AG09319 (cell line): ENCODE measurements around the gene GPRC6A.

Experiments
- DNase-seq: peaks from one replicate; pipeline ENCODE4 v3.0.0-alpha.2; 2010; ENCODE audit warnings: low read depth; ENCODE audit errors: extremely low read depth
- CTCF ChIP-seq: IDR thresholded peaks from 2 replicates; pipeline ENCODE4 v1.5.1; 2011; ENCODE audit warnings: low read depth, mild to moderate bottlenecking, inconsistent platforms, low read length, moderate library complexity

Gene GPRC6A, protein sequence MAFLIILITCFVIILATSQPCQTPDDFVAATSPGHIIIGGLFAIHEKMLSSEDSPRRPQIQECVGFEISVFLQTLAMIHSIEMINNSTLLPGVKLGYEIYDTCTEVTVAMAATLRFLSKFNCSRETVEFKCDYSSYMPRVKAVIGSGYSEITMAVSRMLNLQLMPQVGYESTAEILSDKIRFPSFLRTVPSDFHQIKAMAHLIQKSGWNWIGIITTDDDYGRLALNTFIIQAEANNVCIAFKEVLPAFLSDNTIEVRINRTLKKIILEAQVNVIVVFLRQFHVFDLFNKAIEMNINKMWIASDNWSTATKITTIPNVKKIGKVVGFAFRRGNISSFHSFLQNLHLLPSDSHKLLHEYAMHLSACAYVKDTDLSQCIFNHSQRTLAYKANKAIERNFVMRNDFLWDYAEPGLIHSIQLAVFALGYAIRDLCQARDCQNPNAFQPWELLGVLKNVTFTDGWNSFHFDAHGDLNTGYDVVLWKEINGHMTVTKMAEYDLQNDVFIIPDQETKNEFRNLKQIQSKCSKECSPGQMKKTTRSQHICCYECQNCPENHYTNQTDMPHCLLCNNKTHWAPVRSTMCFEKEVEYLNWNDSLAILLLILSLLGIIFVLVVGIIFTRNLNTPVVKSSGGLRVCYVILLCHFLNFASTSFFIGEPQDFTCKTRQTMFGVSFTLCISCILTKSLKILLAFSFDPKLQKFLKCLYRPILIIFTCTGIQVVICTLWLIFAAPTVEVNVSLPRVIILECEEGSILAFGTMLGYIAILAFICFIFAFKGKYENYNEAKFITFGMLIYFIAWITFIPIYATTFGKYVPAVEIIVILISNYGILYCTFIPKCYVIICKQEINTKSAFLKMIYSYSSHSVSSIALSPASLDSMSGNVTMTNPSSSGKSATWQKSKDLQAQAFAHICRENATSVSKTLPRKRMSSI

GRCh38 chr6:116828983-116829382 lies at the start of gene GPRC6A:
Gene GPRC6A (minus strand): TSS chr6:116829083. CDS start chr6:116829013, 70 bp downstream.
- no peak for TF ChIP-seq CTCF
- no peak for DNase-seq

DNA sequence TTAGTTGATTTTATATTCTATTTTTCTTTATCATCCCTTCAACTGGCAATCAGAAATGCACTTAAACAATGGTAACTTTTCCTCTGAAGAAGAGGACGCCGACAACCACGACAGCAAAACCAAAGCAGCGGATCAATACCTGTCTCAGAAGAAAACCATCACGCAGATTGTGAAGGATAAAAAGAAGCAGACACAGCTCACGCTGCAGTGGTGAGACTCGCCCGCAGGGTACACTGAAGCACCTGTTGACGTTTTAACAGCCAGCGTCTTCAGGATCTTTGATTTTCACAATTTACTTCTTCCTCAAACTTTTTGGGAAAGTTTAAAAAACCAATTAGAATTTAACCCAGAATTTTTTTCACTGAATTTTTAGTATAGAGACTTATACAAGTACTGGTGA lies 48.9 kb upstream of the GPRC6A start:
- no peak for TF ChIP-seq CTCF
- DNase-seq = no peak

DNA sequence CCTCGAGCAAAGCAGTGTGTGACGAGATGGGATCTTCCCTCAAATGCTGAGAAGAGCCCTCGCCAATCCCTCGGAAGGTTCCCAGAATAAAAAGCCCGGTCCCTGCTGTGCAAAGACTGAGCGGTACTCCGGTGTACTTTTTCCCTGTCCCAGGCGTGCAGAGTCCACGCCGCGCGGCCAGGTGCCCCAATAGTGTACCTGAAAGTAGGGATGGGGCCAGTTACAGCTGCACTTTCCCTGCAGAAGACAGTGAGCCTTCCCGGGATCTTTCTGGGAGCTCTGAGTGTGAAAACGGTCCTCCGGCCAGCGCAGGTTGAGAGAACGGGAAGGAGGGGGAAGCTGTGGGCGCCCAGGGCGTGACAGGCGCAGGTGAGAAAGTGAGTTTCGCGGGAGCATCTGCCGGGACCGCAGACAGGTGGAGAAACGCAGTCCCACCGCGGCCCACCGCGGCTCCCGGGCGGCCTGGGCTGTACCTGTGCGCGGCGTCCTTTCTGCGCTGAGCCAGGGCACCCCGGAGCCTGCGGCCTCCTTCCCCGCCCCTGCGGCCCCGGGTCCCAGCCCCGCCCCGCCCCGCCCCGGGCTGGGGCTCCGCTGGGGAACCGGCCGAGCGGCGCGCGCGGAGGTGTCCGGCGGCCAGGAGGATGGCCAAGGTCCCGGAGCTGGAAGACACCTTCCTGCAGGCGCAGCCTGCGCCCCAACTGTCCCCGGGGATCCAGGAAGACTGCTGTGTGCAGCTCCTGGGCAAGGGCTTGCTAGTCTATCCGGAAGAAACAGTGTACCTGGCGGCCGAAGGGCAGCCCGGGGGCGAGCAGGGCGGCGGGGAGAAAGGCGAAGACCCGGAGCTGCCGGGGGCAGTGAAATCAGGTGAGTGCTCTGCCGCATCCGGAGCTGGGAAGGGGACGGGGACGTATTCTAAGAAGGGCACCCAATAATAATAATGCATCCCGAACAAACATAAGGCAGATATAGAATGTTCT lies 48.0 kb upstream of the GPRC6A start, which contains the start of gene RFX6:
Gene RFX6, plus strand, starts transcription at position 608 of the 977 bp plus-strand sequence. Its CDS starts 34 bp downstream, at position 642.
- no peak for TF ChIP-seq CTCF
- DNase-seq = no peak

GRCh38 chr6:116876107-116876506 lies 47.2 kb upstream of the GPRC6A start:
- DNase-seq = no peak
- no peak for TF ChIP-seq CTCF

- no peak for TF ChIP-seq CTCF
- DNase-seq = no peak
These were observed 43.9 kb upstream of the GPRC6A start for GRCh38 chr6:116872771-116873170.

DNA sequence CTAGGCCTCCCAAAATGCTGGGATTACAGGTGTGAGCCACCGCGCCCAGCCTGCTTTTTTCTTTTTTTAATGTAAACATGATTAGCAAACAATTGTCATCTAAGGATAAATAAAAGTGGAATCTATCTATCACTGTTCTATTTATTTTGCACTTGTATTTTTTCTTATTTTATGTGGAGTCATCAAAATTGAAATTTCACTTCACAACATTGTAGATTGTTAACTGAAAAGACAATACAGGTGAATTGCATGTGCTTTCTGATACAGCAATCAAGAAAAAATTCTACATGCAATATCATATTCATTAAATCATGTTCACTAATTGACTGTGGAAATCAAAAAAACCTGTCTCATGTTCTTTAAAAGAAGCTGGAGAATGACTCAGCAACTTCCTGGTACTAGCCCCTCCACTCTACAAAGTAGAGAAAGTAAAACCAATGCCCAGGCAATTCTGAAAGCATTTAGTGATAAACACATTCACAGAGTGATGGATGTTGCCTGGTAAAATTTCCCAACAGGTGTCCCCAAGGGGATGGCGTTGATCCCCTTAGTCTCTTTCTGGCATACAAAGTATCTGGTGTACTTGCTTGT lies 37.5 kb upstream of the GPRC6A start:
- no peak for TF ChIP-seq CTCF
- DNase-seq = no peak
